Hepatocyte (in vitro differentiated cells): ENCODE measurements around the gene PLCL1. TPM values are rescaled to one million over a fixed set of nuclear protein-coding genes. Genes with fewer than 3 reads are reported as not detected.

ENCODE experiments used
- DNase-seq: peaks from one replicate; pipeline ENCODE4 v3.0.0-alpha.2; 2016; ENCODE audit warnings: low spot score
- H2AFZ ChIP-seq: fragments of 200-600 bp; sonication (generic); 2 replicates; pipeline ENCODE4 v1.6.0; 2016; ENCODE audit warnings: antibody characterized with exemption, mild to moderate bottlenecking
- H3K27ac ChIP-seq: fragments of 200-600 bp; sonication (generic); 2 replicates; pipeline ENCODE4 v1.5.1; 2016; ENCODE audit warnings: mild to moderate bottlenecking
- H3K27me3 ChIP-seq: fragments of 200-600 bp; sonication (generic); 2 replicates; pipeline ENCODE4 v1.6.1; 2016
- H3K36me3 ChIP-seq: fragments of 200-600 bp; sonication (generic); replicated peaks from 2 replicates; pipeline ENCODE4 v1.5.1; 2016; ENCODE audit warnings: low read depth; ENCODE audit not compliant: insufficient read depth
- H3K4me1 ChIP-seq: fragments of 200-600 bp; sonication (generic); 2 replicates; pipeline ENCODE4 v1.5.1; 2016; ENCODE audit warnings: mild to moderate bottlenecking, moderate library complexity; ENCODE audit not compliant: insufficient read depth
- H3K4me2 ChIP-seq: fragments of 200-600 bp; sonication (generic); 2 replicates; pipeline ENCODE4 v1.6.0; 2016
- H3K4me3 ChIP-seq: fragments of 200-600 bp; sonication (generic); 2 replicates; pipeline ENCODE4 v1.5.1; 2016; ENCODE audit warnings: mild to moderate bottlenecking
- H3K79me2 ChIP-seq: fragments of 200-600 bp; sonication (generic); 2 replicates; pipeline ENCODE4 v1.6.0; 2017; ENCODE audit warnings: mild to moderate bottlenecking
- H3K9me2 ChIP-seq: fragments of 200-600 bp; sonication (generic); replicated peaks from 2 replicates; pipeline ENCODE4 v1.6.0; 2017; ENCODE audit warnings: mild to moderate bottlenecking; ENCODE audit not compliant: insufficient read depth
- H3K9me3 ChIP-seq: fragments of 200-600 bp; sonication (generic); 2 replicates; pipeline ENCODE4 v1.5.1; 2016; ENCODE audit warnings: low read depth, mild to moderate bottlenecking
- H4K20me1 ChIP-seq: fragments of 200-600 bp; sonication (generic); 2 replicates; pipeline ENCODE4 v1.6.0; 2016; ENCODE audit warnings: mild to moderate bottlenecking; ENCODE audit not compliant: insufficient read depth, poor library complexity, severe bottlenecking
- CTCF ChIP-seq: fragments of 200-600 bp; sonication (generic); IDR thresholded peaks from 2 replicates; pipeline ENCODE4 v1.5.1; 2016; ENCODE audit warnings: antibody characterized with exemption, mild to moderate bottlenecking; ENCODE audit not compliant: poor library complexity
- EZH2 ChIP-seq: fragments of 200-600 bp; sonication (generic); IDR thresholded peaks from 2 replicates; pipeline ENCODE4 v1.6.1; 2016; ENCODE audit warnings: antibody characterized with exemption, mild to moderate bottlenecking, borderline replicate concordance
- EZH2phosphoT487 ChIP-seq: fragments of 200-600 bp; sonication (generic); IDR thresholded peaks from one replicate; pipeline ENCODE4 v1.6.1; 2018; ENCODE audit warnings: antibody characterized with exemption, mild to moderate bottlenecking, low read depth, moderate library complexity; ENCODE audit not compliant: unreplicated experiment, severe bottlenecking
- WGBS: methylation state at CpG from one replicate; pipeline ENCODE4 v1.1.6; 2016; ENCODE audit warnings: low lambda C conversion rate; ENCODE audit errors: missing lambda C conversion rate; 5-methylcytosine and 5-hydroxymethylcytosine counted together
- polyA plus RNA-seq: library from polyadenylated mRNA; unstranded; fragments of >200 nt; fragmentation: Nextera tagmentation; extraction: Ambion mirVana; gene quantifications from 2 replicates; pipeline ENCODE4 v1.2.1, GENCODE V29; 2016
- total RNA-seq: library from RNA; depleted of rRNA; stranded (reverse); fragments of >200 nt; gene quantifications from 2 replicates; pipeline ENCODE4 v1.2.3, GENCODE V29; 2014

Gene PLCL1
- total and polyA plus RNA-seq, 2 experiments from 2014 or later, result 0.37 to 2.4 TPM

GRCh38 chr2:198052741-198053140, 248.3 kb downstream of the PLCL1 start:
- Histone ChIP-seq H3K9me2 (no peaks in the 10 kb centered on the region), H3K9me3 (no peaks in the 10 kb centered on the region), H3K4me2 (no peak overlapping the region), H3K79me2 (no peaks in the 10 kb centered on the region), H3K27me3 (peaks cover 4% of the 10 kb centered on the region), H4K20me1 (no peaks in the 10 kb centered on the region), H3K36me3 (no peaks in the 10 kb centered on the region), H3K27ac (no peak overlapping the region), H2AFZ (no peak overlapping the region), H3K4me1 (no peaks in the 10 kb centered on the region), H3K4me3 (no peak overlapping the region)
- TF ChIP-seq EZH2, result no peak
- no peak for TF ChIP-seq CTCF
- TF ChIP-seq EZH2phosphoT487, result no peak
- DNase-seq, result no peak
- WGBS, result 88% methylated on average over 2 of the region's 2 CpGs

- no peak for TF ChIP-seq EZH2
- TF ChIP-seq CTCF, result no peak
- no peak for TF ChIP-seq EZH2phosphoT487
- H3K79me2 ChIP-seq, result no peaks in the 10 kb centered on the region
- no peak overlapping the region for H3K4me2 ChIP-seq
- no peaks in the 10 kb centered on the region for H3K36me3 ChIP-seq
- H2AFZ ChIP-seq, result no peak overlapping the region
- peaks cover 4% of the 10 kb centered on the region for H3K27me3 ChIP-seq
- no peak overlapping the region for H3K4me3 ChIP-seq
- no peak overlapping the region for H3K27ac ChIP-seq
- no peaks in the 10 kb centered on the region for H4K20me1 ChIP-seq
- H3K4me1 ChIP-seq, result no peaks in the 10 kb centered on the region
- DNase-seq, result no peak
- no peaks in the 10 kb centered on the region for H3K9me3 ChIP-seq
- no peaks in the 10 kb centered on the region for H3K9me2 ChIP-seq
- 89% methylated on average over 1 of the region's 1 CpG for whole genome bisulfite sequencing
These were observed 248.8 kb downstream of the PLCL1 start for GRCh38 chr2:198053148-198053547.

- Histone ChIP-seq H3K4me3 (no peak overlapping the region), H4K20me1 (no peaks in the 10 kb centered on the region), H3K79me2 (no peaks in the 10 kb centered on the region), H3K27me3 (peaks cover 4% of the 10 kb centered on the region), H3K27ac (no peak overlapping the region), H3K36me3 (no peaks in the 10 kb centered on the region), H3K4me1 (no peaks in the 10 kb centered on the region), H3K4me2 (no peak overlapping the region), H3K9me2 (no peaks in the 10 kb centered on the region), H3K9me3 (no peaks in the 10 kb centered on the region), H2AFZ (no peak overlapping the region)
- no peak for DNase-seq
- TF ChIP-seq EZH2phosphoT487, result no peak
- TF ChIP-seq EZH2, result no peak
- TF ChIP-seq CTCF, result no peak
- WGBS, result 89% methylated on average over 1 of the region's 1 CpG
These were observed 249.4 kb downstream of the PLCL1 start for GRCh38 chr2:198053776-198054175.

GRCh38 chr2:198054299-198054698, 249.9 kb downstream of the PLCL1 start:
- Histone ChIP-seq H3K27ac (no peak overlapping the region), H3K4me1 (no peaks in the 10 kb centered on the region), H3K9me2 (no peaks in the 10 kb centered on the region), H3K36me3 (no peaks in the 10 kb centered on the region), H3K4me2 (no peak overlapping the region), H3K27me3 (peaks cover 4% of the 10 kb centered on the region), H3K79me2 (no peaks in the 10 kb centered on the region), H2AFZ (no peak overlapping the region), H4K20me1 (no peaks in the 10 kb centered on the region), H3K9me3 (no peaks in the 10 kb centered on the region), H3K4me3 (no peak overlapping the region)
- WGBS, result 43% methylated on average over 1 of the region's 1 CpG
- DNase-seq, result peak; percentile 10
- TF ChIP-seq EZH2, result no peak
- TF ChIP-seq CTCF, result peak; percentile 37
